T47D (cell line): ENCODE data around the gene DSG2.

Experiments
- DNase-seq, 2 experiments: peaks; one replicate each; pipeline versions ENCODE4 v3.0.0 to v3.0.0-alpha.2; 2011 to 2012; ENCODE audit warnings: low read depth in 1 of 2, low spot score in 1 of 2
- JUND ChIP-seq: IDR thresholded peaks from 2 replicates; pipeline ENCODE4 v1.6.1; 2012; ENCODE audit warnings: low read depth
- in situ Hi-C: cut with HindIII; loops from 2 replicates; pipeline ENCODE4 v1.10.0; 2016; ENCODE audit warnings: low sequenced_read_pairs, low pct_unique_long_range_greater_than_20kb

Gene DSG2

DNA sequence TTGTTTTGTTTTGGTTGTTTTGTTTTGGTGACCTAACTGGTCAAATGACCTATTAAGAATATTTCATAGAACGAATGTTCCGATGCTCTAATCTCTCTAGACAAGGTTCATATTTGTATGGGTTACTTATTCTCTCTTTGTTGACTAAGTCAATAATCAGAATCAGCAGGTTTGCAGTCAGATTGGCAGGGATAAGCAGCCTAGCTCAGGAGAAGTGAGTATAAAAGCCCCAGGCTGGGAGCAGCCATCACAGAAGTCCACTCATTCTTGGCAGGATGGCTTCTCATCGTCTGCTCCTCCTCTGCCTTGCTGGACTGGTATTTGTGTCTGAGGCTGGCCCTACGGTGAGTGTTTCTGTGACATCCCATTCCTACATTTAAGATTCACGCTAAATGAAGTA lies 93.7 kb downstream of the DSG2 start, which contains the start of gene TTR:
TTR (plus strand) TSS at position 250 of the 400 bp plus-strand sequence; CDS start at position 276, 26 bp downstream.
- in situ Hi-C loops: no loop called here
- TF ChIP-seq JUND: no peak
- DNase-seq: no peak

- in situ Hi-C loops: no loop called here
- no peak for TF ChIP-seq JUND
These were observed 94.7 kb downstream of the DSG2 start for GRCh38 chr18:31592506-31593157.

DNA sequence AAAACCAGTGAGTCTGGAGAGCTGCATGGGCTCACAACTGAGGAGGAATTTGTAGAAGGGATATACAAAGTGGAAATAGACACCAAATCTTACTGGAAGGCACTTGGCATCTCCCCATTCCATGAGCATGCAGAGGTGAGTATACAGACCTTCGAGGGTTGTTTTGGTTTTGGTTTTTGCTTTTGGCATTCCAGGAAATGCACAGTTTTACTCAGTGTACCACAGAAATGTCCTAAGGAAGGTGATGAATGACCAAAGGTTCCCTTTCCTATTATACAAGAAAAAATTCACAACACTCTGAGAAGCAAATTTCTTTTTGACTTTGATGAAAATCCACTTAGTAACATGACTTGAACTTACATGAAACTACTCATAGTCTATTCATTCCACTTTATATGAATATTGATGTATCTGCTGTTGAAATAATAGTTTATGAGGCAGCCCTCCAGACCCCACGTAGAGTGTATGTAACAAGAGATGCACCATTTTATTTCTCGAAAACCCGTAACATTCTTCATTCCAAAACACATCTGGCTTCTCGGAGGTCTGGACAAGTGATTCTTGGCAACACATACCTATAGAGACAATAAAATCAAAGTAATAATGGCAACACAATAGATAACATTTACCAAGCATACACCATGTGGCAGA lies 97.3 kb downstream of the DSG2 start:
- in situ Hi-C loops: no loop called here
- no peak for DNase-seq
- no peak for TF ChIP-seq JUND

More at GRCh38 chr18:31592506-31593157, 94.7 kb downstream of the DSG2 start:
- DNase-seq: no peak

DNA sequence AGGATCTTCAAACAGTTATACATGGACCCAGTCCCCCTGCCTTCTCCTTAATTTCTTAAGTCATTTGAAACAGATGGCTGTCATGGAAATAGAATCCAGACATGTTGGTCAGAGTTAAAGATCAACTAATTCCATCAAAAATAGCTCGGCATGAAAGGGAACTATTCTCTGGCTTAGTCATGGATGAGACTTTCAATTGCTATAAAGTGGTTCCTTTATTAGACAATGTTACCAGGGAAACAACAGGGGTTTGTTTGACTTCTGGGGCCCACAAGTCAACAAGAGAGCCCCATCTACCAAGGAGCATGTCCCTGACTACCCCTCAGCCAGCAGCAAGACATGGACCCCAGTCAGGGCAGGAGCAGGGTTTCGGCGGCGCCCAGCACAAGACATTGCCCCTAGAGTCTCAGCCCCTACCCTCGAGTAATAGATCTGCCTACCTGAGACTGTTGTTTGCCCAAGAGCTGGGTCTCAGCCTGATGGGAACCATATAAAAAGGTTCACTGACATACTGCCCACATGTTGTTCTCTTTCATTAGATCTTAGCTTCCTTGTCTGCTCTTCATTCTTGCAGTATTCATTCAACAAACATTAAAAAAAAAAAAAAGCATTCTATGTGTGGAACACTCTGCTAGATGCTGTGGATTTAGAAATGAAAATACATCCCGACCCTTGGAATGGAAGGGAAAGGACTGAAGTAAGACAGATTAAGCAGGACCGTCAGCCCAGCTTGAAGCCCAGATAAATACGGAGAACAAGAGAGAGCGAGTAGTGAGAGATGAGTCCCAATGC lies 98.3 kb downstream of the DSG2 start:
- in situ Hi-C loops: no loop called here
- no peak for TF ChIP-seq JUND
- DNase-seq: no peak

DNA sequence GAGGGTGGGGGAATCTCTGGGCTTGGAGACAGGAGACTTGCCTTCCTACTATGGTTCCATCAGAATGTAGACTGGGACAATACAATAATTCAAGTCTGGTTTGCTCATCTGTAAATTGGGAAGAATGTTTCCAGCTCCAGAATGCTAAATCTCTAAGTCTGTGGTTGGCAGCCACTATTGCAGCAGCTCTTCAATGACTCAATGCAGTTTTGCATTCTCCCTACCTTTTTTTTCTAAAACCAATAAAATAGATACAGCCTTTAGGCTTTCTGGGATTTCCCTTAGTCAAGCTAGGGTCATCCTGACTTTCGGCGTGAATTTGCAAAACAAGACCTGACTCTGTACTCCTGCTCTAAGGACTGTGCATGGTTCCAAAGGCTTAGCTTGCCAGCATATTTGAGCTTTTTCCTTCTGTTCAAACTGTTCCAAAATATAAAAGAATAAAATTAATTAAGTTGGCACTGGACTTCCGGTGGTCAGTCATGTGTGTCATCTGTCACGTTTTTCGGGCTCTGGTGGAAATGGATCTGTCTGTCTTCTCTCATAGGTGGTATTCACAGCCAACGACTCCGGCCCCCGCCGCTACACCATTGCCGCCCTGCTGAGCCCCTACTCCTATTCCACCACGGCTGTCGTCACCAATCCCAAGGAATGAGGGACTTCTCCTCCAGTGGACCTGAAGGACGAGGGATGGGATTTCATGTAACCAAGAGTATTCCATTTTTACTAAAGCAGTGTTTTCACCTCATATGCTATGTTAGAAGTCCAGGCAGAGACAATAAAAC lies 100.2 kb downstream of the DSG2 start:
- no peak for DNase-seq
- TF ChIP-seq JUND: no peak
- in situ Hi-C loops: no loop called here
